HL-60/S4 (cell line): ENCODE data around the gene ADAMTS8.

Source experiments
- in situ Hi-C: fragments of 300-500 bp; cut with MboI; formaldehyde crosslinking; loops from 2 replicates; pipeline ENCODE4 v1.14.3; 2022; ENCODE audit warnings: low sequenced_read_pairs

Gene ADAMTS8

DNA sequence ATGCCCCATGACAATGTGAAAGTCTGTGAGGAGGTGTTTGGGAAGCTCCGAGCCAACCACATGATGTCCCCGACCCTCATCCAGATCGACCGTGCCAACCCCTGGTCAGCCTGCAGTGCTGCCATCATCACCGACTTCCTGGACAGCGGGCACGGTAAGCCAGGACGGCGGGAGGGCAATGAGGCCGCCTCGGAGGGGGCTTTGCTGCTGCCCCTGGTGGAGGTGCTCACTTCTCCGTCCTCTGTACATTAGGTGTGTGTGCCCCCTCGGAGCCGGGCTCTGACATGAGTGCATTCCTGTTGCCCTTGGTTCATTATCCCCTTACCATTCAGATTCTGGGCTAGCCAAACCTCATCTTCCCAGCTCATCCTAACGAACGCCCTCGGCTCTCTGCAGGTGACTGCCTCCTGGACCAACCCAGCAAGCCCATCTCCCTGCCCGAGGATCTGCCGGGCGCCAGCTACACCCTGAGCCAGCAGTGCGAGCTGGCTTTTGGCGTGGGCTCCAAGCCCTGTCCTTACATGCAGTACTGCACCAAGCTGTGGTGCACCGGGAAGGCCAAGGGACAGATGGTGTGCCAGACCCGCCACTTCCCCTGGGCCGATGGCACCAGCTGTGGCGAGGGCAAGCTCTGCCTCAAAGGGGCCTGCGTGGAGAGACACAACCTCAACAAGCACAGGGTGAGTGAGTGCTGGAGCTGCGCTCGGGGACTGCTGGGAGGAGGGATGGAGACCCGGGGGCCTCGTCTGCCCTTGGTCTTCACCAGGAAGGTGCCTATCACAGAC, 33.9 kb upstream of the ADAMTS8 start:
- in situ Hi-C loops, result no loop called here

DNA sequence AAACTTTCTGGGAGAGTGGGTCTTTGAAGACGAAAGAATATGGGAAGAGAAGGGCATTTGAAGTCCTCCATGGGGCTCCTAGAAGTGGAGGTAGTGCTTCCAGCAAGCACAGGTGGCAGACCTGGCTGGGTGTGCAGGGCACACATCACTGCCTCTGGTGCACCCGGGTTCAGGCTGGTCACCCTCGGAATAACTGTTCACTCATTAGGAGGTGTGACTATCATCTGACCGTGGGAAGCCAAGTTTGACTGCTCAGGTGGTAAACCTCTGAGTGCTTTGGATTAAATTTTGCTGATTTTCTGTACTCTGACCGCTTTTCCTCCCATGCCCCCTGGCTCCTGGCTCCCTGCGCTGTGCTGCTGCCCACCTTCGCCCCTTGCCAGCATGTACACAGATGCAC, 31.1 kb upstream of the ADAMTS8 start:
- in situ Hi-C loops, result no loop called here

- in situ Hi-C loops, result no loop called here
These were observed 30.0 kb upstream of the ADAMTS8 start for GRCh38 chr11:130458410-130458729.

DNA sequence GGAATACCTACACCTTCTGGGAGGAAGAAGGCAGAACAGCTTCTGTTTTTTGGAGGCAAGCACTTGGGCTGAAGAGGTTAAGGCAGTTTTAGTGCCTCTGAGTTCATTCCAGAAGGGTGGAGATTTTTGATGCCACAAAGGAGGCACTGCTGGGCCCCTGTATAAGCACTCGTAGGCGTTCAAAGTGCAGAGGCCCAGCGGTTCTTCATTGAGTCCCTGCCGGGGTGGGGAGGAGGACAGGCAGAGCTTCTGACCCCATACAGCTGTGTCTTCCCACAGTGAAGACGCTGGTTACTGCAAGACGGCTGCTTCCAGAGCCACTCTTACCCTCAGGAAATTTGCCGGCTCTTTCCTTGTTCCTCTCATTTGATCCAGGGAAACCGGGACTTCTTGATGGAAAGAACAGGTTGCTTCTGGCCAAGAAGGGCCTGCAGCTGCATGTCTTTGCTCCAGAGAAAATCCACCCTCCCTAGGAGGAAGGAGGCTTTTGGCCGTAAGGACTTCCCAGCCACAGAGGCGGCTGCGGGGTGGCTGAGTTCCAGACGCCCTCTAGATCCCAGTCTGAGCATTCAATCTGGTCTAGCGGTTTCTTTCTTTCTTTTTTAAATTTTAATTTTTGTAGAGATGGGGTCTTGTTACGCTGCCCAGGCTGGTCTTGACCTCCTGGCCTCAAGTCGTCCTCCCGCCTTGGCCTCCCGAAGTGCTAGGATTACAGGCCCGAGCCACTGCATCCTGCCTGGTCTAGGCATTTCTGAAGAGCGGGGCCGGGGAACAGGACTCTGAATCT, 29.4 kb upstream of the ADAMTS8 start:
- in situ Hi-C loops, result no loop called here

DNA sequence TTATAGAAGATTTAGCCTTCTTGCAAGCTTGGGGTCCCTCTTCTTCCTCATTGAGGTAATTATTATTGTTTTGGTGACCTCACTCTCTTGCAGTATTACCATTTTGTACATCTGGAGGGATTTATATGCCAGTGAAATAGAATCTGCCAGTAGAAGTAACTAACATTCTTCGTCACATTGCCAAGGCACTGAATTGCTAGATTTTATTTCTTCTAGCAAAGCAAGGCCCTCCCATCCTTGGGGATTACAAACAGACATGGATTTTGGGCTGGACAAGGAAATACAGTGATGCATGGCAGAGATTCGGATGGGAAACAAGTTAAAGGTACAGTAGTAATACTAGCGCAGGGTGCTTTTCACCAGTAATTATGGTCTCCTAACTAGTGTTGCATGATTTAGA, 27.9 kb upstream of the ADAMTS8 start:
- in situ Hi-C loops, result no loop called here

DNA sequence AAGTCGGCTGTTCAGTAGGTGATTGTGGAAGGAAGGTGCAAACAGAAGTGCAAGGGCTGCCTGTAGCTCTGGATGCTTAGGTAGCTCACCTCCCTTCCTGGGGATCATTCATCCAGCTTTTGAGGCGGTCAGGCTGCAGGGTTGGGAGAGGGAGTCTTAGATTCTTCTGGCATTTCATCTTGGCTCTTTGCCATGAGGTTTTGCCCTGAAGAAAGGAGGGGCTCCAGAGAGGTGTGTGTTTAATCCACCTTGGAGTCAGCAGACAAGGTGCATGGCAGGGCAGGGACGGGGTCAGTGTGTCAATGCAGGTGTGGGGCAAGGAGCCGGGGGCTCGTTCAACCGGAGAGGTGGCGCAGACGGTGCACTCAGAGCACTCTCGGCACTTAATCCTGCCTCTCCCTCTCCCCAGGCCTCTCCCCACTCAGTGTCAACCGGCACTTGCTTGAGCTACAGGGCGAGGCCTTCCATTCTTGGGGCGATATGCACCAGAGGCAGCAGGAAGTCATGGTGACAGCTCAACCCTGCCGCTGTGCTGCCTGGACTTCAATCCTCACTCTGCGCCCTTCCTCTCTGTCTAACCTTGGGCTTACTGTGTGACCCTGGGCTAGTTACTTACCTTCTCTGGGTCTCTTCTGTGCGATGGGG, 27.2 kb upstream of the ADAMTS8 start:
- in situ Hi-C loops, result no loop called here

- in situ Hi-C loops, result no loop called here
These were observed 26.3 kb upstream of the ADAMTS8 start for GRCh38 chr11:130454491-130455252.

- in situ Hi-C loops, result no loop called here
These were observed 24.5 kb upstream of the ADAMTS8 start for GRCh38 chr11:130452940-130453339.

DNA sequence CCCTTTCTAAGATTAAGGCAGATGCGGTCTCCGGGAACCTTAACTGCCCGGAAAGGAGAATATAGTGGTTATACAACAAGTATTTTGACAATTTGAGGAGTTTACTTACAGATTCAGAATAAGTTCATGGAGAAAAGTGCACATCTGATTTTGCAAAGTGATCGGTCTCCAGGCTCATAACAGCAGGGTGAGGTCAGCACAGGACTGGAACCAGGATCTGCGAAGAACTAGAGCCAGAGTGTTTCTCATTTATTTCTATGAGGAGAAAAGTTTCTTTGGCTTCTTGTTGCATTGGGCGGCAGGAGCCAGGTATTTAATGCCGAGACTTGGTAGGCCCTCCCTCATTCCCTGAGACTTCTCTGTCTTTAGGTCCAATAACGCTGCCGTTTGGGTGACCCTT, 23.8 kb upstream of the ADAMTS8 start:
- in situ Hi-C loops, result no loop called here

DNA sequence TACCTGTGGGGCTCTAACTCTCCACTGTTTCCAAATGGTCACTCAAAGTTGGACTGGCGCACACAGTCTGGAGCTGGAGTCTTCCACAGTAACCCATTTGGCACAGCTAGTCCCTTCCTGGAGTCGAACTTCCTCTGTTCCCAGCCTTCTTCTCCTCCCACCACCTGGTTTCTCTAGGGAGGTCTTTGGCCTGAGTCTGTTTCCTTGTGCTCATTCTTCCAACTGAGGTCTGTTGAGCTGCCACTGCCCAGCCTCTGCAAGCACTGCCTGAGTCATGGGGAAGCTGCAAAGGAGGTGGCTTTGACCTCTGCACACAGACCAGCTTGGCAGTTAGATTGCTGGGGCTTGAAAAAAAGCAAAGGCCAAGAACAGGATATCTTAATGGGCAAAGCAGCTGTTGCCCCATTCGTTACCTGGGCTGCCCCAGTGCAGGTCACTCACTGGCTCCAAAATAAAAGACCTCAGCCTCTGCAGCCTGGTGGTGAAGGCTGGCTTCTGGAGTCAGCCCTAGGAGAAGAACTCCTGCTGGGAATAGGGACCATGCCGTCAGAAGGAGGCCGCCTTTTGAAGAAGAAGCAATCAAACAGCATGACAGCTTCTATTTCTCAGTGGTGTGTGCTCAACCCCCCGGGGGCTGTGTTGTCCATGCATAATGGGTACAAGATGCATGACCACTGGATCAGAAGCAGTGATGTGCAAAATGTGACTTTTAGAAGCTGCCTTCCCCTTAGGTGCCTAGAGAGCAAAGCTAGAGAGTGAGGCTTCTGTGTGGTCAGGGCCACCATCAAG, 23.0 kb upstream of the ADAMTS8 start:
- in situ Hi-C loops, result no loop called here

DNA sequence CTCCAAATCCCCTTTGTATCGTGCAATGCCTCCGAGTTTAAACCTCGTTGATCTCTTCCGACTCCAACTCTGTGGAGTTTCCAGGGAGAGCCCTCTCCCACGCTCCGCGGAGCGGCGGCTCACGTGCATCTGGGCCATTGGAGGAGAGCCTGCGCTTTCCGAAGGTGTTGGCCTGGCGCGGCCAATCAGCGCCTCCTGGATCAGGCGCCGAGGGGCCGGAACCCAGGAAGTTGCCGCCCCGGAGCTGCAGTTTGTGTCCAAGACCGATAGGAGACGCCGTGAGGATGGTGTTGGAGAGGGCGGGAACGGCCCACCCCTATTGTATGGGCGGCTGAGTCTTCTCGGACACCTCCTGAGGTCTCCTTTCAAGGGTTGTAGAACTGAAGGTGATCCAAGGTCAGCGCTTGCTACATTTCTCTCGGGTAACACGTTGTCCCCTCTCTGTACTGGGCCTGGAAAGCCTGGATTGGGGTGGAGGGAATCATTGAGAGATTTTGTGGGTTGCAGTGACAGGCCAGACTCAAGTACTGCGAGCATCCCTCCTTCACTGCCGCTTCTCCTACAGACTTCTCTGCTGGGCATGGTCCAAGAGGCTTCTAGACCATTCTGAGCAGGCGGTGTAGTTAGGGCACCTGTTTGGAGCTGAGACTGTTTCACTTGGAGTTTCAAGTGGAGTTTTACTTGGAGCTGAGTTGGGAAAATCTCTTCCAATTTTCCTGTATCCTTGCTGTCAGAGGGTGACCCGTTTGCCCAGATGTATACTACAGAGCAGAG, 21.8 kb upstream of the ADAMTS8 start:
- in situ Hi-C loops, result no loop called here

DNA sequence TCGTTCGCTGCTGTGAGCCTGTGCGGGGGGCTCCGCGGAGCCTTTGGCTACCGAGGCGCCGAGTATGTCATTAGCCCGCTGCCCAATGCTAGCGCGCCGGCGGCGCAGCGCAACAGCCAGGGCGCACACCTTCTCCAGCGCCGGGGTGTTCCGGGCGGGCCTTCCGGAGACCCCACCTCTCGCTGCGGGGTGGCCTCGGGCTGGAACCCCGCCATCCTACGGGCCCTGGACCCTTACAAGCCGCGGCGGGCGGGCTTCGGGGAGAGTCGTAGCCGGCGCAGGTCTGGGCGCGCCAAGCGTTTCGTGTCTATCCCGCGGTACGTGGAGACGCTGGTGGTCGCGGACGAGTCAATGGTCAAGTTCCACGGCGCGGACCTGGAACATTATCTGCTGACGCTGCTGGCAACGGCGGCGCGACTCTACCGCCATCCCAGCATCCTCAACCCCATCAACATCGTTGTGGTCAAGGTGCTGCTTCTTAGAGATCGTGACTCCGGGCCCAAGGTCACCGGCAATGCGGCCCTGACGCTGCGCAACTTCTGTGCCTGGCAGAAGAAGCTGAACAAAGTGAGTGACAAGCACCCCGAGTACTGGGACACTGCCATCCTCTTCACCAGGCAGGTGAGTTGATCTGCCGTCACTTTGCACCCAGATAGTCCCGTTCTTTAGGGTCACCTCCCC, 21.0 kb upstream of the ADAMTS8 start:
- in situ Hi-C loops, result no loop called here

- in situ Hi-C loops, result no loop called here
These were observed 20.3 kb upstream of the ADAMTS8 start, which contains the start of gene ADAMTS15 for GRCh38 chr11:130448416-130449309. TSS of gene ADAMTS15 (plus strand) at chr11:130448645. CDS start at chr11:130448974, 329 bp downstream.

DNA sequence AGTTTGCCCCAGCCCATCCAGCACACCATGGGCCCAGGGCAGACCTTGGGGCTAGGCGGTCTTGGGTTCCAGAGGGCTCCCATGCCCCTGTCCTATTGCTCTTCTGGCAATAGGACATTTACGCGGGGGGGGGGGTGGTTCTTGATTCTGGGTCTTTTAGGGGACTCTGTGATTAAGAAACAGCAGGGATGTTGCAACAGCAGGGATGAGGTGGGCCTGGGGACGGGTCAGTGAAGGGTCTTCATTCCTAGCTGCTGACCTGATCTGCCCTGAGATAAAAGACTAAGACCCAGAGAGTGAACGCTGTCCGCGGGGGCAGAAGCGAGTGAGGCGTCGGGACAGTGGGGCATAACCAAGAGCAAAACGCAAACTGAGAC, 19.6 kb upstream of the ADAMTS8 start:
- in situ Hi-C loops, result no loop called here

GRCh38 chr11:130445788-130446187, 17.4 kb upstream of the ADAMTS8 start:
- in situ Hi-C loops, result no loop called here

GRCh38 chr11:130442737-130443136, 14.3 kb upstream of the ADAMTS8 start:
- in situ Hi-C loops, result no loop called here

DNA sequence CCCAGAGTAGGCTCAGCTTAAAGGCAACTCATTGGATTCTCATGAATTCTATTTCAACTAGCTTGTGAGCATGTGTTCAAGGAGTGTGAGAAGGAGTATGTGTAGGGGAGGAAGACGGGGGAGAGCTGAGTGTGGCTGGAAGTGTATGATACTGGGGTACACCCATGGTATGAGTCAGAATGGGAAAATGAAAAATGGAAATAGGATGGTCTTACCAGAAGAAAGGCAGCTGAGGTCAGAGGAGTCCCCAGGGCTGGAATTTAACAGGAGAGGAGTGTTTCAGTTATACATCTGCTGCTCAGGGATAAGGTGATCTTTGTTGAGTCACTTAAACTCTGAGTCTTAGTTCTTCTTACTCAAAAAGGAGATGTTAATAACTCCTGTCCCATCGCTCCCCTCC, 13.3 kb upstream of the ADAMTS8 start:
- in situ Hi-C loops, result no loop called here

DNA sequence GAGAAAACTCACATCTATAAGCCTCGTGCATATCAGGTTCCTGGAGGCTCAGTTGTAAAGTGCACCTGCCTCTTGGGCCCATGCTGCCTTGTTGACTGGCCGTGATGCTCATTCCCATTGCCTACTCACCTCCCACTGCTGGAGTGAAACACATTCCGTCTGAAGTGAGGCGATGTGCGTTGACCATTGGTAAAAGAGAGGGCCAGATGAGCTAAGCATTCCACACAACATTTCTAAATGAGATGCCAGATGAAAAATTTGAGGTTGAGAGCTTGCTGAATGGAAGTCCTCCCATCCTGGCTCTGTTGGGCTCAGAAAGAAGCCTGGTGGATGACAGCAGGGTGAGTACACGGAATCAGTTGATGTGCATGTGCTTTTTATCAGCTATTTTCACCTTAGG, 11.5 kb upstream of the ADAMTS8 start:
- in situ Hi-C loops, result no loop called here
